Measurements from ENCODE around the gene TUG1.

Gene TUG1

DNA sequence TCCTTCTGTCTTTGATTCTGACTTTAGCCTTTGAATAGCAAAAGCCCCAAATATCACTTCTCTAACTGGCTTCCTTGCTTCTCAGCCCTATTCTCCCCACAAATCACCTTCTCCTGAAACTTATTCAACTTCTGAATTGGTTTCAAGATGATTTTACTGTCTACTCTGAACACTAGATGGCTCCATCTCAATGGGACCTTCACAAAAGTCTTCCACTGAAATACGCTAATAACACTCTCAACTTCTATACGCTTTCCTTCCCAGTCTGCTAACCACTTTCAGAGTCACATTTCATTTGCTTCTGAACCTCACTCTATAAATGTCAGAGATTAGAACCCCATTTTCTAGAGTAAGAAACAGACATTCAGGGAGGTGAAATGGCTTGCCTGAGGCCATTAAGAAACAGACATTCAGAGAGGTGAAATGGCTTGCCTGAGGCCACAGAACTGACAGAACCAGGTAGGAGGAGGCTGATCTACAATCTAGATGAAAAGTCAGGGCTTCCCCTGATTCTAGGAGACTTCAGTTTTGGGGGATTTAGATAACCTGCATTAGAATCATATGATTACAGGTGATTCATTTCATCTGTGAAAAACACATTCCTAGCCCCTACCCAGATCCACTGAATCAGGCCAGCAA is 21.1 kb upstream of the TUG1 start:
- H3K27ac ChIP-seq (ENCODE audit: low read depth, low read length) = no peak overlapping the region
- no peak overlapping the region for H3K9ac ChIP-seq (ENCODE audit: low read depth, low read length)
- no peak overlapping the region for H3K4me3 ChIP-seq (ENCODE audit: low read depth, low read length)
- H3K27me3 ChIP-seq (ENCODE audit: control insufficient read depth, insufficient read depth, low read length) = no peaks in the 10 kb centered on the region
- peaks cover 99% of the 10 kb centered on the region for H3K36me3 ChIP-seq (ENCODE audit: control insufficient read depth, insufficient read depth, low read length)
- H3K4me1 ChIP-seq (ENCODE audit: control insufficient read depth, insufficient read depth, low read length) = no peaks in the 10 kb centered on the region
- H3K9me3 ChIP-seq (ENCODE audit: control insufficient read depth, insufficient read depth, low read length) = no peaks in the 10 kb centered on the region

- Histone ChIP-seq H3K4me3 (ENCODE audit: low read depth, low read length) (no peak overlapping the region), H3K4me1 (ENCODE audit: control insufficient read depth, insufficient read depth, low read length) (no peaks in the 10 kb centered on the region), H3K27me3 (ENCODE audit: control insufficient read depth, insufficient read depth, low read length) (no peaks in the 10 kb centered on the region), H3K9me3 (ENCODE audit: control insufficient read depth, insufficient read depth, low read length) (no peaks in the 10 kb centered on the region), H3K9ac (ENCODE audit: low read depth, low read length) (no peak overlapping the region), H3K27ac (ENCODE audit: low read depth, low read length) (no peak overlapping the region), H3K36me3 (ENCODE audit: control insufficient read depth, insufficient read depth, low read length) (peaks cover 100% of the 10 kb centered on the region)
Observed at GRCh38 chr22:30948930-30949342, 20.1 kb upstream of the TUG1 start.

GRCh38 chr22:30949934-30950660 is 19.0 kb upstream of the TUG1 start:
- no peaks in the 10 kb centered on the region for H3K27me3 ChIP-seq (ENCODE audit: control insufficient read depth, insufficient read depth, low read length)
- H3K9ac ChIP-seq (ENCODE audit: low read depth, low read length) = no peak overlapping the region
- H3K27ac ChIP-seq (ENCODE audit: low read depth, low read length) = no peak overlapping the region
- H3K36me3 ChIP-seq (ENCODE audit: control insufficient read depth, insufficient read depth, low read length) = peaks cover 98% of the 10 kb centered on the region
- no peaks in the 10 kb centered on the region for H3K4me1 ChIP-seq (ENCODE audit: control insufficient read depth, insufficient read depth, low read length)
- H3K9me3 ChIP-seq (ENCODE audit: control insufficient read depth, insufficient read depth, low read length) = no peaks in the 10 kb centered on the region
- H3K4me3 ChIP-seq (ENCODE audit: low read depth, low read length) = no peak overlapping the region

DNA sequence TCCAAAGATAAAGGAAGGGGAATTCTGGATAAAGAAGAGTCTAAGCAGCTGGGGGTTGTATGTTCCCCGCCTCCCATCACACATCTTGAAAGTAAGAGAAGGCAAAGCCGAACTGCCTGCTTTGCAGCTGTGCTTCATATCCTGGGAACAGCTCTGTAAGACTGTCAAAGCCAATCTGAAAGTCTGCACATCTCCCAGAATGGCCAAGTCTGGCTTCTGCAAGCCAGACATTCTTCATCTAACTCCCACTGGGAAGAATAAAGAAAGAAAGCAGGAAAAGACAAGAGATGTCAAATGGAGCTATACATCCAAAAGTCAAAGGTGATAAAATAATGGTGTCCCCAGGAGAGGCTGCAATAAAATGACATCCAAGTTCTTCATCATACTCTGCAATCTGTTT is 15.9 kb upstream of the TUG1 start:
- Histone ChIP-seq H3K4me1 (ENCODE audit: control insufficient read depth, insufficient read depth, low read length) (no peaks in the 10 kb centered on the region), H3K27ac (ENCODE audit: low read depth, low read length) (no peak overlapping the region), H3K9ac (ENCODE audit: low read depth, low read length) (no peak overlapping the region), H3K9me3 (ENCODE audit: control insufficient read depth, insufficient read depth, low read length) (no peaks in the 10 kb centered on the region), H3K27me3 (ENCODE audit: control insufficient read depth, insufficient read depth, low read length) (no peaks in the 10 kb centered on the region), H3K4me3 (ENCODE audit: low read depth, low read length) (no peak overlapping the region), H3K36me3 (ENCODE audit: control insufficient read depth, insufficient read depth, low read length) (peaks cover 96% of the 10 kb centered on the region)

GRCh38 chr22:30955153-30955552 is 13.9 kb upstream of the TUG1 start:
- Histone ChIP-seq H3K9me3 (ENCODE audit: control insufficient read depth, insufficient read depth, low read length) (no peaks in the 10 kb centered on the region), H3K27me3 (ENCODE audit: control insufficient read depth, insufficient read depth, low read length) (no peaks in the 10 kb centered on the region), H3K4me3 (ENCODE audit: low read depth, low read length) (no peak overlapping the region), H3K4me1 (ENCODE audit: control insufficient read depth, insufficient read depth, low read length) (no peaks in the 10 kb centered on the region), H3K9ac (ENCODE audit: low read depth, low read length) (no peak overlapping the region), H3K36me3 (ENCODE audit: control insufficient read depth, insufficient read depth, low read length) (peaks cover 88% of the 10 kb centered on the region), H3K27ac (ENCODE audit: low read depth, low read length) (no peak overlapping the region)

- H3K9me3 ChIP-seq (ENCODE audit: control insufficient read depth, insufficient read depth, low read length) = no peaks in the 10 kb centered on the region; the same call in none of the 2 replicates
- H3K36me3 ChIP-seq (ENCODE audit: control insufficient read depth, insufficient read depth, low read length) = peaks cover 20% of the 10 kb centered on the region; the same call in 1 of the 2 replicates
- H3K27ac ChIP-seq (ENCODE audit: low read depth, low read length) = no peak overlapping the region
- peaks cover 7% of the 10 kb centered on the region; the same call in 1 of the 2 replicates for H3K4me1 ChIP-seq (ENCODE audit: control insufficient read depth, insufficient read depth, low read length)
- no peak overlapping the region for H3K9ac ChIP-seq (ENCODE audit: low read depth, low read length)
- no peak overlapping the region; the same call in 1 of the 2 replicates for H3K4me3 ChIP-seq (ENCODE audit: low read depth, low read length)
- H3K27me3 ChIP-seq (ENCODE audit: control insufficient read depth, insufficient read depth, low read length) = no peaks in the 10 kb centered on the region
Observed at GRCh38 chr22:30964858-30965257, 4.2 kb upstream of the TUG1 start.

GRCh38 chr22:30968015-30968923 is 796 bp upstream of the TUG1 start, which contains the start of gene MORC2:
TSS of gene MORC2 (minus strand) at chr22:30968774. CDS start at chr22:30967889, 885 bp downstream.
- peaks cover 8% of the 10 kb centered on the region for H3K9me3 ChIP-seq (ENCODE audit: control insufficient read depth, insufficient read depth, low read length)
- H3K36me3 ChIP-seq (ENCODE audit: control insufficient read depth, insufficient read depth, low read length) = peaks cover 41% of the 10 kb centered on the region
- peak within 1 kb of the TSS; percentile 85 for H3K4me3 ChIP-seq (ENCODE audit: low read depth, low read length)
- H3K9ac ChIP-seq (ENCODE audit: low read depth, low read length) = peak within 1 kb of the TSS; percentile 91
- H3K4me1 ChIP-seq (ENCODE audit: control insufficient read depth, insufficient read depth, low read length) = peaks cover 19% of the 10 kb centered on the region
- H3K27ac ChIP-seq (ENCODE audit: low read depth, low read length) = peak within 1 kb of the TSS; percentile 93
- no peaks in the 10 kb centered on the region for H3K27me3 ChIP-seq (ENCODE audit: control insufficient read depth, insufficient read depth, low read length)

GRCh38 chr22:30969532-30970355 is 679 bp downstream of the TUG1 start:
- Histone ChIP-seq H3K36me3 (ENCODE audit: control insufficient read depth, insufficient read depth, low read length) (peaks cover 56% of the 10 kb centered on the region), H3K9ac (ENCODE audit: low read depth, low read length) (peak overlapping the region; percentile 91), H3K27me3 (ENCODE audit: control insufficient read depth, insufficient read depth, low read length) (no peaks in the 10 kb centered on the region), H3K9me3 (ENCODE audit: control insufficient read depth, insufficient read depth, low read length) (peaks cover 13% of the 10 kb centered on the region), H3K4me1 (ENCODE audit: control insufficient read depth, insufficient read depth, low read length) (peaks cover 19% of the 10 kb centered on the region), H3K27ac (ENCODE audit: low read depth, low read length) (peak overlapping the region; percentile 93), H3K4me3 (ENCODE audit: low read depth, low read length) (peak overlapping the region; percentile 85)

GRCh38 chr22:30970356-30970746 is 1.3 kb downstream of the TUG1 start:
- H3K27ac ChIP-seq (ENCODE audit: low read depth, low read length) = no peak overlapping the region
- H3K4me3 ChIP-seq (ENCODE audit: low read depth, low read length) = peak overlapping the region; percentile 85
- H3K9me3 ChIP-seq (ENCODE audit: control insufficient read depth, insufficient read depth, low read length) = peaks cover 19% of the 10 kb centered on the region
- H3K36me3 ChIP-seq (ENCODE audit: control insufficient read depth, insufficient read depth, low read length) = peaks cover 62% of the 10 kb centered on the region
- H3K4me1 ChIP-seq (ENCODE audit: control insufficient read depth, insufficient read depth, low read length) = peaks cover 19% of the 10 kb centered on the region
- no peaks in the 10 kb centered on the region for H3K27me3 ChIP-seq (ENCODE audit: control insufficient read depth, insufficient read depth, low read length)
- H3K9ac ChIP-seq (ENCODE audit: low read depth, low read length) = peak overlapping the region; percentile 91; the same call in 1 of the 2 replicates

DNA sequence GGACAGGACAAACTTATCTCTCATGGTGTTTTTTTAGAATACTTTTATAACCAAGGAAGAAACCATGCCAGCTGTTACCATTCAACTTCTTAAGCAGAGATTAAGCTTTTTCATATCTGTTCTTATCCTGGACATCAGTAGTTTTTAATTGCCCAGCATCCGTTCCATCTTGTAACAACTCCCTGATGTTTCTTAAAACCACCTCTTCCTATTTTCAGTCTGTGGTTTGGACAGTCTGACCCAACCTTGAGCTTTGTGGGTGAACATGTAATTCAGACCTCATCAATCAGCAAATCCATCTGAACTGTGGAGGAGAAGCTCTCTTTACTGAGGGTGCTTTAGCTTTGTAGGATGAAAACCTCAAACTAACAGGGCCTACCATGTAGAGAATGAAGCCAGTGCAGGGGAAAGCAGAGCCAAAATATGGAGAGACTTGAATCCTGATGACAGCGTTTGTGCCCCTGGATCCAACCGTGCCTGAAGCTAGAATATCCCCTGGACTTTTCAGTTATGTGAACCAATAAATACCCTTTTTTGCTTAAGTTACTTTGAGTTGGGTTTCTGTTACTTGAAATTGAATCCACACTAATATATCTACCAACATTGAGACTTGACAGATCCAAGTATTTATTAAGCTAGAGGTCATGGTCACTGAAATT is 9.4 kb downstream of the TUG1 start:
- Histone ChIP-seq H3K9ac (ENCODE audit: low read depth, low read length) (no peak overlapping the region), H3K36me3 (ENCODE audit: control insufficient read depth, insufficient read depth, low read length) (peaks cover 53% of the 10 kb centered on the region), H3K27me3 (ENCODE audit: control insufficient read depth, insufficient read depth, low read length) (no peaks in the 10 kb centered on the region), H3K4me3 (ENCODE audit: low read depth, low read length) (no peak overlapping the region), H3K9me3 (ENCODE audit: control insufficient read depth, insufficient read depth, low read length) (peaks cover 24% of the 10 kb centered on the region), H3K4me1 (ENCODE audit: control insufficient read depth, insufficient read depth, low read length) (no peaks in the 10 kb centered on the region), H3K27ac (ENCODE audit: low read depth, low read length) (no peak overlapping the region)
